HEK293 (cell line): ENCODE measurements around the gene RINL.
A peak's percentile ranks its signal among the peaks of the same experiment; 100 is the strongest.

Experiments
- CTCF ChIA-PET: fragments of 350-600 bp; formaldehyde crosslinking; extraction: SDS; loops from one replicate; lab custom pipeline; 2021; ENCODE audit warnings: antibody characterized with exemption; lab: Yijun Ruan, JAX
- POLR2A ChIA-PET: fragments of 300-600 bp; formaldehyde crosslinking; extraction: SDS; loops from one replicate; lab custom pipeline; 2020; ENCODE audit warnings: antibody characterized with exemption, inconsistent platforms; lab: Yijun Ruan, JAX
- H3K27ac ChIP-seq: fragments of 200-500 bp; sonication (Bioruptor generic); 2 replicates; pipeline ENCODE4 v1.5.1; 2014; ENCODE audit warnings: low read depth, low read length, control low read depth, inconsistent platforms; ENCODE audit errors: extremely low read depth
- H3K36me3 ChIP-seq, 2 experiments: fragments of 200-500 bp in 1 of 2; sonication (Bioruptor generic) in 1 of 2; 1 replicate in 1 of 2; 2 replicates in 1 of 2; pipeline ENCODE4 v1.5.1; 2014 to 2017; ENCODE audit warnings: inconsistent platforms in 2 of 2, low read length in 2 of 2; ENCODE audit not compliant: control insufficient read depth in 2 of 2, insufficient read depth in 1 of 2
- H3K4me1 ChIP-seq: fragments of 200-500 bp; sonication (Bioruptor generic); 2 replicates; pipeline ENCODE4 v1.5.1; 2014; ENCODE audit warnings: mild to moderate bottlenecking, low read length, inconsistent platforms; ENCODE audit not compliant: control insufficient read depth, insufficient read depth
- H3K4me3 ChIP-seq: 2 replicates; pipeline ENCODE4 v1.5.1; 2011; ENCODE audit warnings: low read depth, mild to moderate bottlenecking, control low read depth, low read length, moderate library complexity
- H3K9me3 ChIP-seq: fragments of 200-500 bp; sonication (Bioruptor generic); 2 replicates; pipeline ENCODE4 v1.5.1; 2014; ENCODE audit warnings: low read depth, low read length, inconsistent platforms; ENCODE audit not compliant: control insufficient read depth, insufficient read depth
- EGR2 ChIP-seq: fragments of 450-650 bp; formaldehyde crosslinking; IDR thresholded peaks from 2 replicates; pipeline ENCODE4 v1.5.1; 2016; ENCODE audit warnings: low read depth, missing biosample characterization, missing genetic modification characterization
- GLIS1 ChIP-seq: fragments of 450-650 bp; formaldehyde crosslinking; IDR thresholded peaks from 2 replicates; pipeline ENCODE4 v1.5.1; 2016; ENCODE audit warnings: missing biosample characterization, missing genetic modification characterization
- GLIS2 ChIP-seq: fragments of 450-650 bp; formaldehyde crosslinking; IDR thresholded peaks from 2 replicates; pipeline ENCODE4 v1.5.1; 2016; ENCODE audit warnings: missing biosample characterization, missing genetic modification characterization
- KLF16 ChIP-seq: fragments of 450-650 bp; formaldehyde crosslinking; IDR thresholded peaks from 2 replicates; pipeline ENCODE4 v1.5.1; 2017; ENCODE audit warnings: missing biosample characterization, missing genetic modification characterization
- KLF8 ChIP-seq: fragments of 450-650 bp; formaldehyde crosslinking; IDR thresholded peaks from 2 replicates; pipeline ENCODE4 v1.5.1; 2016; ENCODE audit warnings: missing biosample characterization, missing genetic modification characterization
- OVOL3 ChIP-seq: fragments of 450-650 bp; formaldehyde crosslinking; IDR thresholded peaks from 2 replicates; pipeline ENCODE4 v1.5.1; 2016; ENCODE audit warnings: missing biosample characterization, missing genetic modification characterization
- REPIN1 ChIP-seq: fragments of 450-650 bp; formaldehyde crosslinking; IDR thresholded peaks from 2 replicates; pipeline ENCODE4 v1.5.1; 2017; ENCODE audit warnings: missing biosample characterization, missing genetic modification characterization, low read depth
- ZIC2 ChIP-seq: fragments of 450-650 bp; formaldehyde crosslinking; IDR thresholded peaks from 2 replicates; pipeline ENCODE4 v1.5.1; 2016; ENCODE audit warnings: missing biosample characterization, missing genetic modification characterization
- ZNF248 ChIP-seq: fragments of 450-650 bp; formaldehyde crosslinking; IDR thresholded peaks from 2 replicates; pipeline ENCODE4 v1.5.1; 2017; ENCODE audit warnings: missing biosample characterization, missing genetic modification characterization
- ZNF280C ChIP-seq: fragments of 450-650 bp; formaldehyde crosslinking; IDR thresholded peaks from 2 replicates; pipeline ENCODE4 v1.5.1; 2016; ENCODE audit warnings: missing biosample characterization, missing genetic modification characterization
- ZNF302 ChIP-seq: fragments of 450-650 bp; formaldehyde crosslinking; IDR thresholded peaks from 2 replicates; pipeline ENCODE4 v1.5.1; 2016; ENCODE audit warnings: missing biosample characterization, missing genetic modification characterization, low read depth
- ZNF600 ChIP-seq: fragments of 450-650 bp; formaldehyde crosslinking; IDR thresholded peaks from 2 replicates; pipeline ENCODE4 v1.5.1; 2016; ENCODE audit warnings: missing biosample characterization, missing genetic modification characterization
- TF ChIP-seq, protein P1 (sequence below): fragments of 450-650 bp; formaldehyde crosslinking; optimal IDR thresholded peaks from 2 replicates; pipeline ENCODE3; 2016; ENCODE audit warnings: missing biosample characterization, mild to moderate bottlenecking, missing genetic modification characterization

The RINL gene

DNA sequence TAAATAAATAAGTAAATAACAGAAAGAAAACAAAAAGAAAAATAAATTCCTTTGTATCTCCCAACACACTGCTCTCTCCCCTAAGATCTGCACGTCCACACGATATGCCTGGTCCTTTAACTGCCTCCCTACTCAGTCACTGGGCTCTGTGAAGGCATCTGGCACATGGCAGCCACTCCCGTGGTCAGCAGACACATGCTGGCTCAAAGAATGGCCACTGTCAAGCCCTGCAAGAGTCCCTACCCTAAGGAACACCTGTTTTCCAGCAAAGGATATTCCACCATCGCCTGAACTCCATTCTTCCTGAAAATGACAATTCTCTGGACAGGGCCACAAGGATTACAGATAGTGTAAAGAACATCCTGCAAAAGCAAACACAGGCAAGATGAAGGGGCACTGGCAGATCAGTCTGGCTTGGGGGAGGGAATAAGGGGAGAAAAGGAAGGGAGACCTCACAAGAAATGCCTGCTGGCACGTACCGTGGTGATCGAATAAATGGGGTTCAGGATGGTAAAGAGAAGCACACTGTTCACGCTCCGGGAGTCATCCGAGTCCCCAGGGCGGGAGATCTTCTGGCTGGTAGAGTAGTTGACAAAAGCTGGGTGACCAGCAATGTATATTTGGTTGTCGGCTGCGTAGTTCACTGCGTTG lies 32.6 kb downstream of the RINL start:
- ChIA-PET CTCF (interaction anchor here (0.9 to 2.8 kb wide), 3 partner anchors 42 to 119 kb away, joined by 3 to 16 read pairs (median 3); partner anchors contain the start of genes MRPS12 and SARS2), POLR2A (interaction anchor here (1.4 to 6.4 kb wide), 3 partner anchors 13 to 131 kb away, joined by 3 to 159 read pairs (median 4); partner anchors contain the start of genes ECH1 and FBXO17)
- Histone ChIP-seq H3K36me3 (peaks cover 84 to 86% of the 10 kb centered on the region in 2 experiments), H3K4me3 (no peak overlapping the region), H3K9me3 (no peaks in the 10 kb centered on the region), H3K27ac (peak overlapping the region; percentile 61; the same call in 1 of the 2 replicates), H3K4me1 (peaks cover 22% of the 10 kb centered on the region)
- TF ChIP-seq ZNF302 (tag by site-specific recombination), result no peak

DNA sequence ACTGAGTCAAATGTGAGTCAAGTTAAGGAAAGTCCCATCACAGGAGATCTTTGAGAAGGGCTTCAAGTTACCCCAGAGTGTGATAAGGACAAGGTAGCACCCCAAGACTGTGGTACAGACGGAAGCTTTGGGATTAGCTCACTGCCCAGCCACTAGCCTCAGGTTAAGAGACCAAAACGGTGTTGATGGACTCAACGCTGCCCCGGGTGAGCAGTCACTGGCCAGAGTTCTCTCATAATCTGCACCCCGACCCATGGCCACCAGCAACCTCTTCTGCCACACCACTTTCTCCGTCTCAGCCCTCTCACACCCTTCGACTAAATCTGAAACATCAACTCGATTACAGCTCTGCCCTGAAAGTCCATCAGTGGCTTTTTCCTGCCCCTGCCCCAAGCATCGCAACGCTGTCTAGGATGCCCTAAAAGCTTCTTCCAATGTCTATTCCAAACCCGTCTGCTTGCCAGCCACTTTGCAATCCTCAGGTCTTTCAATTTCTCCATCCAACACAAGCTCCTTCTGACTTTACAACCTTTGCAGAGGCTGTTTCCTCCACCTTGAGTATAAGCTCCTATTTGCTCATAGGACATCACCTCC lies 33.9 kb downstream of the RINL start:
- Histone ChIP-seq H3K9me3 (no peaks in the 10 kb centered on the region), H3K36me3 (peaks cover 97 to 98% of the 10 kb centered on the region in 2 experiments), H3K4me3 (no peak overlapping the region), H3K4me1 (peaks cover 22% of the 10 kb centered on the region), H3K27ac (peak overlapping the region; percentile 57; the same call in 1 of the 2 replicates)
- ChIA-PET POLR2A (interaction anchor here (0.5 to 6.4 kb wide), 5 partner anchors 11 to 592 kb away, joined by 3 to 159 read pairs (median 4); partner anchors contain the start of genes ECH1 and RPS16), CTCF (interaction anchor here (0.6 to 2.8 kb wide), 4 partner anchors 31 to 209 kb away, joined by 3 to 16 read pairs (median 4); no protein-coding TSS in a partner anchor)
- TF ChIP-seq GLIS1 (tag by site-specific recombination) (no peak), ZNF600 (tag by site-specific recombination) (peak; percentile 66)

- ChIA-PET POLR2A (interaction anchor here (1.3 to 6.4 kb wide), 2 partner anchors 9 to 11 kb away, joined by 6 to 159 read pairs; partner anchors contain the start of gene ECH1), CTCF (interaction anchor here (2.8 kb wide), 1 partner anchor 44 kb away, joined by 16 read pairs; no protein-coding TSS in a partner anchor)
- peaks cover 99 to 100% of the 10 kb centered on the region in 2 experiments for H3K36me3 ChIP-seq
- TF ChIP-seq ZIC2 (tag by site-specific recombination) (0 out of 2 replicates have a peak, but pooled peaks have one; percentile 14), REPIN1 (tag by site-specific recombination) (no peak), OVOL3 (tag by site-specific recombination) (no peak), KLF8 (tag by site-specific recombination) (no peak), GLIS2 (peak; percentile 61; the same call in 1 of the 2 replicates), KLF16 (tag by site-specific recombination) (no peak)
- TF ChIP-seq, protein P1, sequence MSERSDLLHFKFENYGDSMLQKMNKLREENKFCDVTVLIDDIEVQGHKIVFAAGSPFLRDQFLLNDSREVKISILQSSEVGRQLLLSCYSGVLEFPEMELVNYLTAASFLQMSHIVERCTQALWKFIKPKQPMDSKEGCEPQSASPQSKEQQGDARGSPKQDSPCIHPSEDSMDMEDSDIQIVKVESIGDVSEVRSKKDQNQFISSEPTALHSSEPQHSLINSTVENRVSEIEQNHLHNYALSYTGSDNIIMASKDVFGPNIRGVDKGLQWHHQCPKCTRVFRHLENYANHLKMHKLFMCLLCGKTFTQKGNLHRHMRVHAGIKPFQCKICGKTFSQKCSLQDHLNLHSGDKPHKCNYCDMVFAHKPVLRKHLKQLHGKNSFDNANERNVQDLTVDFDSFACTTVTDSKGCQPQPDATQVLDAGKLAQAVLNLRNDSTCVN, result peak; percentile 12
- TF ChIP-seq, all 188 proteins: peak for 3
- H3K27ac ChIP-seq, result peak overlapping the region; percentile 57
- no peaks in the 10 kb centered on the region for H3K9me3 ChIP-seq
- no peak overlapping the region for H3K4me3 ChIP-seq
- peaks cover 16% of the 10 kb centered on the region for H3K4me1 ChIP-seq
Measured at GRCh38 chr19:38843175-38843758, 34.8 kb downstream of the RINL start.

DNA sequence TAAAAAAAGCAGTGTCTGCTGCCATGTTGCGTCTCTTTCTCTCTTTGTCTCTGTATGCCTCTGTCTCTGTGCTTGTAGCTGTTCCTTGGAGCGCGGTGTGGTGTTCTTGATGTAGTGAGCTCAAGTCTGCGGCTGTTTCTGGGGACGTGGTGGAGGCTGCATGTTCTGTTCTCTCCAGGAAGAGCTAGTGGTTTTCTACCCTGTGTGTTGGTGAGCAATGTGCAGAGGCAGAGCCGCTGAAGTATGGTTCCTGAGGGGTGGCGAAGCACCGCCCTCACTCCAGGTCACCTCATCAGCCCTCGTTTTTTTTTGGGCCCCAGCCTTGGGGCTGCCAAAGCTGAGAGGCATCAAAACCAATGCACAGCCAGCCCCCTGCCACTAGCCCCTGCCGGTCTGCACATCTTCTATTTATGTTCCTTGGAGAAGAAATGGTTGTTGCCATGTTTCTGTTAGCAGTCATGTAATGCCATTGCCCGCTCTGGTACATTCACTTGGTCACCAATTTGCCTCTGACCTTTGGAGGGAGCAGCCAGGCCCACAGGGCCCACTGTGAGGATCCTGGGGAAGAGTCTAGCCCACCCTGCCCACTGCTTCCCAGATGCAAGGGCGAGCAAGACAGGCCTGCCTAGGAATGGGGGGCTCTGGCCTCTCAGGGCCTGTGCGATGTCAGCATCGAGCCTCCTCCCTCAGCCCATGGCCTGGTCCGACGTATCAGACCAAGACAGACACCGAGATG lies 35.5 kb downstream of the RINL start:
- ChIA-PET CTCF (interaction anchor here (0.5 to 1.2 kb wide), 4 partner anchors 45 to 208 kb away, joined by 3 to 7 read pairs (median 3); partner anchors contain the start of genes MRPS12 and SARS2), POLR2A (interaction anchor here (0.7 to 1.3 kb wide), 7 partner anchors 9 to 422 kb away, joined by 3 to 11 read pairs (median 5); partner anchors contain the start of genes ECH1 and NFKBIB)
- no peaks in the 10 kb centered on the region for H3K9me3 ChIP-seq
- H3K4me1 ChIP-seq, result peaks cover 10% of the 10 kb centered on the region
- H3K27ac ChIP-seq, result peak overlapping the region; percentile 51
- peaks cover 99 to 100% of the 10 kb centered on the region in 2 experiments for H3K36me3 ChIP-seq
- H3K4me3 ChIP-seq, result no peak overlapping the region
- TF ChIP-seq ZNF248, result no peak
- no peak for TF ChIP-seq EGR2 (tag by site-specific recombination)
- no peak for TF ChIP-seq ZNF280C (tag by site-specific recombination)
- no peak for TF ChIP-seq KLF8 (tag by site-specific recombination)
